Measurements from ENCODE around the gene ABI3BP.

Gene ABI3BP

DNA sequence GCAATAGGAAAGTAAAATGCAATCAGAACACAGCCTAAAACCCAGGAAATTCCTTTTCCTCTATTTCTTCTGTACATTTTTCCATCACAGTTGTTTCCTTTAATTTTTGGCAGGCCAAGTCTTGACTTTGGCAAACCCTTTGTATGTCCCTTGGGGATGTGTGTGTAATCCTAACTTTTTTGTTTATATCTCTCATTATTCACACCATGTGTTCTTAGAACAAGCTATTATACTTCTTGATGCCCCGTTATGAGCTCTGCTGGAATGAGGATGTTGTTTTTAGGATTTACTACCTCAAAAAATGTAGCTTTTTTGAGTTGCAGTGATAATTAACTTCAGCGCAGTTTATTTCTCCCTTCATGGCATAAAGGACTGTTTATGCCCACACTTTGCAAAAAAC is 123.4 kb downstream of the ABI3BP start:
- DNase-seq (ENCODE audit: low read depth), result no peak

DNA sequence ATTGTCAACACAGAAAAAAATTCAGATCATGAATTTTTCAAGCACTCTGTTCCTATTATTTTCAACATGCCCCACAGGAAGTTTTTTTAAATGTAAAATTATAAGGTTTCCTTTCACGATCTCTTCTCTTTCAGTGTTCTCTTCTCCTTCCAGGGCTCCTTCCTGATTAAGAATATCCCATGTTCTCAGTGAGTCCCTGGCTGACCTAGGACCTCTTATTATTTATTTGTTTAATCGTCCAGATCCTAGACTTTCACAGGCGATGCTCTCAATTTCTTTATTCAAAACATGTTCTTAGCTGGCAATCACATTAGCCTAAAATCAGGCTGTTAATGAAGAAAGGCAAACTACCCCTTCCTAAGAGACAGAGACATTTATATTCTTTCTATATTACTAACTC is 124.3 kb downstream of the ABI3BP start:
- DNase-seq (ENCODE audit: low read depth), result no peak
- no peak overlapping the region for H3K4me3 ChIP-seq (ENCODE audit: low read depth, low read length)
- TF ChIP-seq, protein P1, sequence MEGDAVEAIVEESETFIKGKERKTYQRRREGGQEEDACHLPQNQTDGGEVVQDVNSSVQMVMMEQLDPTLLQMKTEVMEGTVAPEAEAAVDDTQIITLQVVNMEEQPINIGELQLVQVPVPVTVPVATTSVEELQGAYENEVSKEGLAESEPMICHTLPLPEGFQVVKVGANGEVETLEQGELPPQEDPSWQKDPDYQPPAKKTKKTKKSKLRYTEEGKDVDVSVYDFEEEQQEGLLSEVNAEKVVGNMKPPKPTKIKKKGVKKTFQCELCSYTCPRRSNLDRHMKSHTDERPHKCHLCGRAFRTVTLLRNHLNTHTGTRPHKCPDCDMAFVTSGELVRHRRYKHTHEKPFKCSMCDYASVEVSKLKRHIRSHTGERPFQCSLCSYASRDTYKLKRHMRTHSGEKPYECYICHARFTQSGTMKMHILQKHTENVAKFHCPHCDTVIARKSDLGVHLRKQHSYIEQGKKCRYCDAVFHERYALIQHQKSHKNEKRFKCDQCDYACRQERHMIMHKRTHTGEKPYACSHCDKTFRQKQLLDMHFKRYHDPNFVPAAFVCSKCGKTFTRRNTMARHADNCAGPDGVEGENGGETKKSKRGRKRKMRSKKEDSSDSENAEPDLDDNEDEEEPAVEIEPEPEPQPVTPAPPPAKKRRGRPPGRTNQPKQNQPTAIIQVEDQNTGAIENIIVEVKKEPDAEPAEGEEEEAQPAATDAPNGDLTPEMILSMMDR (IDR thresholded peaks at IDR 0.05; ENCODE audit: control insufficient read depth, extremely low read depth, insufficient read depth), result no peak

More for the DNA sequence above, 123.4 kb downstream of the ABI3BP start:
- H3K4me3 ChIP-seq (ENCODE audit: low read depth, low read length), result no peak overlapping the region
- TF ChIP-seq, protein P1 (IDR thresholded peaks at IDR 0.05; ENCODE audit: control insufficient read depth, extremely low read depth, insufficient read depth), result no peak

DNA sequence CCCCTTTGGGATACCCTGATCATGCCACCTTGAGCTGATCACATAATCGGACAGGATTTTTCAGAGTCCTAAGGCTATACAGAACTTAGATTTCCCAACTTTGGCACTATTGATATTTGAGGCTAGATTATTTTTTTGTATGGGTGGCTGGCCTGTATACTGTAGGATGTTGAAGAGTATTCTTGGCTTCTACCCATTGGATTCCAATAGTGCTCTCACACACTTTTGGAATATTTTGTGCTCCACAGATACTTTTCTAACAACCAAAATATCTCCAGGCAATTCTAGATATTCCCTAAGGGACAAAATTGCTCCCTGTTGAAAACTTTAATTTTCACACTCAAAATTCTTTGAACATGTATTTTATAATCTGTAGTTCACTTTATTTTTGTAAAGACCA is 125.1 kb downstream of the ABI3BP start:
- TF ChIP-seq, protein P1 (IDR thresholded peaks at IDR 0.05; ENCODE audit: control insufficient read depth, extremely low read depth, insufficient read depth), result no peak
- no peak for DNase-seq (ENCODE audit: low read depth)
- H3K4me3 ChIP-seq (ENCODE audit: low read depth, low read length), result no peak overlapping the region

DNA sequence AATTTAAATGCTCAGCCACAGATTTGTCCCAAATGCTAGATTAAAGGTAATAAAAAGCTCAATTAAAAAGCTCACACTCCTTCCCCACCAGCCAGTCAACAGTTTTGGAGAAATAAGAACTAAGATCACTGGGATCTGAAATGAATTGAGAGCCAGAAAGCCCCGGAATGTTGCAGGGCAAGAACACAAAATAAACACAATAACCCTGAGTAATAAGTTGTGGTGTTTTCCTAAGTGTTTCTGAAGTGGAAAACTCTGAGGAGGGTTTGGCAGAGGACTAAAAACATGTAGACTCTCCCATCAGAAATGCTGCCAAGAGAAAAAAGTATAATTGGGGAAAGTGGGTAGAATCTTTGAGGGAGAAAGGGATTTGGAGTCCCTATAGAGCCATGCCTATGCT is 127.8 kb downstream of the ABI3BP start:
- H3K4me3 ChIP-seq (ENCODE audit: low read depth, low read length), result no peak overlapping the region
- DNase-seq (ENCODE audit: low read depth), result no peak
- TF ChIP-seq, protein P1 (IDR thresholded peaks at IDR 0.05; ENCODE audit: control insufficient read depth, extremely low read depth, insufficient read depth), result no peak

DNA sequence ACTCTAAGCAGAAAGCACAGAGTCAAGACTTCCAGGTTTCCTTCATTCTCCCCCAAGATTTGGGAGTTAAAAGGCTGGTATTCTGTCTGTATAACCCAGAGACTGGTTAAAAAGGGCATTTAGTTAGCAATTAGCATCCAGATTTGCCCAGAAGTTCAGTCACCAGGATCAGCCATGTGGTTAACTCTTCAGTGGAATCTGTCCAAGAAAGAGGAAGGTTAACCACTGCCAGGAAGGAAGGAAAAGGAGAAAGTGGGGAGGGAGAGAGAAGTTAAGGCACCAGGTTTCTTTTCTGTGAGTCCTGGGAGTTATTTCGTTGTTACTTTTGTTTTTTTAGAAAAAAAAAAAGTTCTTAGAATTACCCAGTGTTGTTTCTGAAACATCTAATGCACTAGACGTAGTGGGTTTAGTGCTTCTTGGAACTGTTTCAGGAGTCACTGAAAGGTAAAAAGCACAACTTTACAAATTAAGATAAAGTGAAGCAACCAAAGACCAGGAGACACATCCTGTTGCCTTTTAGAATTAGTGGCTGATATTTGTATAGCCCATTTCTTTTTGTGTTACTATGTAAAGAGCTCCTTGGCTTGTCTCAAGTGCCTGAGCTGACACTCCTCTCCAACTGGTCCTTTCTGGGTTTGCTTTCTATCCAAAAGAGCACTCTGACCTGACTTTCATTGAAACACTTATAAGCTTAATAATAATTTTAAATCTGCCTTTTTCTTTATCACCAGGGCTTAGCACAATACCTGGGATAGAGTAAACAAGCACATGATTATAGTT is 128.6 kb downstream of the ABI3BP start:
- TF ChIP-seq, protein P1 (IDR thresholded peaks at IDR 0.05; ENCODE audit: control insufficient read depth, extremely low read depth, insufficient read depth), result no peak

DNA sequence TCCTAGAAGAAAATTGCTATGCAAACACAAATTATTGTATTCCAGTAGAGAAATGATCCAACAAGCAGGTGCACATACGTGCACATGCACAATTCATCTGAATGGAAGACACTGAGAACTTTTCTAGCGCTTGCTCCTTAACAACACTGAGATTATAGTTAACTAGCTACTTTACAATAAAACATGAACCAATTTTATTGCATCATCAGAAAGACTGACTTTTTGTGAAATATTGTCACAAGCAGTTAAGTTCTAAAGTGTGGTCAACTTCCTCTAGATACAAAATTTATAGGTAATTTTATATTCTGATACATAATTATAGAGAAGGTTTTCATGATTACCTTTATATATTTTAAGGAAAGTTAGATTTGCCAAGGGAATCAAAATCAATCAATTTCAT is 135.4 kb downstream of the ABI3BP start:
- DNase-seq (ENCODE audit: low read depth), result no peak
- TF ChIP-seq, protein P1 (IDR thresholded peaks at IDR 0.05; ENCODE audit: control insufficient read depth, extremely low read depth, insufficient read depth), result no peak
- no peak overlapping the region for H3K4me3 ChIP-seq (ENCODE audit: low read depth, low read length)

More for the DNA sequence above, 128.6 kb downstream of the ABI3BP start:
- DNase-seq (ENCODE audit: low read depth), result no peak
- no peak overlapping the region for H3K4me3 ChIP-seq (ENCODE audit: low read depth, low read length)

DNA sequence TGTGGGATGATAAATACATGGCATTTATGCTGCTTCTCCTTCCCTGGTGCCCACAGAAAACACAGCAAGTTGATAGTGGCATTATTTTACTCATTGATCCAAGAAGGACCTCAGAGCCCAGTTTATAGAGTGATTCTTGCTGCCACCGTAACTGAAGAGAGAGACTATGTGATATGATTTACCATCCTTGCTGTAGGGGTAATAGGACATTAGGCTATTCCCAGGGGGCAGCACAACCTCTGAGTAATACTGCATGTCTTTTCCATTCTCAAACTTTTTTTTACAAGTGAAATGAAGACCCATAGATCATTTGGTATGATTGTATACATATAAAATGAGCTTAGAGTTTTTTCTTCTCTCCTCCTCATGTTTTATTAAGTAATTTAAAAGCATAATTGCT is 136.4 kb downstream of the ABI3BP start:
- TF ChIP-seq, protein P1 (IDR thresholded peaks at IDR 0.05; ENCODE audit: control insufficient read depth, extremely low read depth, insufficient read depth), result no peak
- DNase-seq (ENCODE audit: low read depth), result no peak
- H3K4me3 ChIP-seq (ENCODE audit: low read depth, low read length), result no peak overlapping the region
